ENCODE results near the gene PTGR3.
A peak's percentile ranks its signal among the peaks of the same experiment; 100 is the strongest.

PTGR3 gene

GRCh38 chr18:75235896-75236295, 27.0 kb upstream of the PTGR3 start:
- no peak for DNase-seq (ENCODE audit: low read depth, low spot score)

GRCh38 chr18:75234901-75235300, 26.0 kb upstream of the PTGR3 start:
- DNase-seq (ENCODE audit: low read depth, low spot score): no peak

- DNase-seq (ENCODE audit: low read depth, low spot score): no peak
Observed at GRCh38 chr18:75231053-75231406, 22.1 kb upstream of the PTGR3 start.

GRCh38 chr18:75230163-75231052, 21.5 kb upstream of the PTGR3 start:
- DNase-seq (ENCODE audit: low read depth, low spot score): no peak

GRCh38 chr18:75229437-75229836, 20.5 kb upstream of the PTGR3 start:
- no peak for DNase-seq (ENCODE audit: low read depth, low spot score)

GRCh38 chr18:75228967-75229366, 20.0 kb upstream of the PTGR3 start:
- no peak for DNase-seq (ENCODE audit: low read depth, low spot score)

GRCh38 chr18:75227535-75228296, 18.8 kb upstream of the PTGR3 start:
- no peak for DNase-seq (ENCODE audit: low read depth, low spot score)

- no peak for DNase-seq (ENCODE audit: low read depth, low spot score)
Observed at GRCh38 chr18:75226956-75227316, 18.0 kb upstream of the PTGR3 start.

- peak; percentile 58 for DNase-seq (ENCODE audit: low read depth, low spot score)
Observed at GRCh38 chr18:75226286-75226955, 17.5 kb upstream of the PTGR3 start.

- no peak for DNase-seq (ENCODE audit: low read depth, low spot score)
Observed at GRCh38 chr18:75223687-75224347, 14.9 kb upstream of the PTGR3 start.

- DNase-seq (ENCODE audit: low read depth, low spot score): no peak
Observed at GRCh38 chr18:75222407-75222806, 13.5 kb upstream of the PTGR3 start.

GRCh38 chr18:75221897-75222296, 13.0 kb upstream of the PTGR3 start:
- DNase-seq (ENCODE audit: low read depth, low spot score): no peak

GRCh38 chr18:75221397-75221796, 12.5 kb upstream of the PTGR3 start:
- DNase-seq (ENCODE audit: low read depth, low spot score): no peak

- DNase-seq (ENCODE audit: low read depth, low spot score): no peak
Observed at GRCh38 chr18:75220551-75221355, 11.8 kb upstream of the PTGR3 start.

GRCh38 chr18:75219745-75220375, 10.9 kb upstream of the PTGR3 start:
- DNase-seq (ENCODE audit: low read depth, low spot score): no peak

GRCh38 chr18:75218065-75218923, 9.4 kb upstream of the PTGR3 start:
- DNase-seq (ENCODE audit: low read depth, low spot score): no peak

GRCh38 chr18:75216911-75217689, 8.2 kb upstream of the PTGR3 start:
- DNase-seq (ENCODE audit: low read depth, low spot score): no peak

GRCh38 chr18:75216212-75216910, 7.4 kb upstream of the PTGR3 start:
- DNase-seq (ENCODE audit: low read depth, low spot score): no peak

Measured in ELF-1 (cell line).